ENCODE measurements around the gene KPNB1.

KPNB1 gene

DNA sequence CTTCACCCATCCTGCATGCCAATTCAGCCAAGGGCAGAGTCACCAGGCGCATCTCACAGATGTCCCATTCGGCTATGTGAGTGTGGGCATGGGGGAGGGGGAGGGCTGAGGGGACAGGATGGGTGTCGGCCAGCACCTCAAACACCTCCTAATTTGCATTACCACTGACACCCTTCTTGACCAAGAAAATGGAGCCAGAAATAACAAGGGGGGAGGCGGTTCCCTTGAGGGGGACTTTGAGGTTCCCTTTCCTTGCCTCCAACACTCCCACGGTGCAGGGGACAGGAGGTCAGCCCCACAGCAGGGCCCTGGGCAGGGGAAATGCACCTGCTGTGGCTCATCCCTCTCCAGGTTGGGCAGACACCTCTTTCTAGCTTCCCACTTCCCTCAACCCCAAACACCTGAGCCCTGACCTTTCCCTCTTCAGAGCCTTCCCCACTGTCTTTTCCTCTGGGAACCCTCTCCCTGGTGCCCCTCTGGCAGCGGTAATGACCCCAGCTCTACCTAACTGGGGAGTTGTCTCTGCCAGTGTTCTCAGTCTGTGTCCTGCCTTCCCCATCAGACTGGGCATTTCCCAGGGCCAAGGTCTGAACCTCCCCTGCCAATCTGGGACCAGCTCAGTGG lies 65.2 kb downstream of the KPNB1 start:
- DNase-seq = no peak

DNA sequence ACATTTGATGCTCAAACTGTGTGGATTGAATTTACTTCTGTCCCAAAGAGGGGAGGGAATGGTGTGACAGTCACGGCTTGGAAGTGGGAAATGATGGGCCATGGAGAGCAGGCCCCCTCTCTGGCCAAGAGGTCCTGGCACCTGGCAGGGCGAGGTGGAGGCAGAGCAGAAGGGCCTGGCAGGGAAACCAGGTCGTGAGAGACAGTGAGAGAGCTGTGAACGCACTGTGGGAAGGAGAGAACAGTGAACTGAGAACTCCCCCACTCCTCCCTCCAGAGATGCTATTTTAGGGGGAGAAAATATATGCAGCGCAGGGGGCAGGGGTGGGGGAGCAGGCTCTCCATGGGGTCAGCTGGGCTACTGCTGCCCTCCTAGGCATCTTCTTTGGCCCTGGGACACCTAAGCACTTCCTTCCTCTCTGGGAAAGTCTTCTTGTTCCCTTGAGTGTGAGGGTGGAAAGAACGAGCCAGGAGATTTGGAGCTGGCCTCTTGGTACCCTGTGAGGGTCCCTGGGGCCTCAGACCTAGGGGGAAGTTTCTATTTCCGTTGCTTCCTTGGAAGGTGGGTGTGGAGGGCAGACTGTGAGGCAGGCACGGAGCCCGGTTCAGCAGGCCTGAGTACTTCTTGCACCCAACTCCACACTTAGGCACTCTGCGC lies 66.1 kb downstream of the KPNB1 start:
- no peak for DNase-seq

DNA sequence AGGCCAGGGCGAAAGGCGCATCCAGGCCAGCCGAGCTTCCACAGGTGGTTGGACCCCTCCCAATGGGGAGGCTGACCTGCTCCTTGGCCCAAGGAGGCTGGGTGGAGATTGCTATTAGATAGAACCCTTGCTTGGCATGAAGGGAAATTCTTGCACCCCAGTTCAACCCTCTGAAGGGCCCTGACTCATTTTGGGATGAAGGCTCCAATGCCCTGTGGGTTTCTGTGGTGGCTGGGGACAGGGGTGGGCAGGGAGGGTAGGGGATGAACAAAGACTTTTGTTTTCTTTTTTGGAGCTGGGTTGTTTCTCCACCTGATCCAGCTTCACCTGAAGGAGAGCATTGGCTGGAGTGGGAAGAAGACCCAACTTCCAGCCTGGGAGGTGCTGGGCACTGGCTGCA lies 66.7 kb downstream of the KPNB1 start:
- DNase-seq = no peak

DNA sequence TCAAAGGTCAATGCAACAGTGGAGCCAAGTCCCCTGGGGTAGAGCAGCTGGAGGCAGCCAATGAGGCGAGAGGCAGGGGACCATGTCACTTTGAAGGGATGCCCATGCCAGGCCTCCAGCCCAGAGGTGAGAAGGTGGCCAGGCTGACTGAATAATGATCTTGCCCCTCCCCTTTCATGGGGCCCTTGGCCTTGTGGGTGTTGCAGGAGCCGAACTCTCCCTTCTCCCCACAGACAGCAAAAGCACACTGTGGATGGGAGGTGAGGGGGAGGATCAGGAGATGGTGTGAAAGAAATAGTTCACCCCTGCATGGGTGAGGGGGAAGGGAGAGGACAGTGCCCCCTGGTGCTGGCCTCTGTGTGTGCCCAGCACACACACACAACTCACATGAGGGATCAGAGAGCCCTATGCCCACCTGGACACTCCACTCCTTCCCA lies 67.6 kb downstream of the KPNB1 start:
- DNase-seq = no peak

DNA sequence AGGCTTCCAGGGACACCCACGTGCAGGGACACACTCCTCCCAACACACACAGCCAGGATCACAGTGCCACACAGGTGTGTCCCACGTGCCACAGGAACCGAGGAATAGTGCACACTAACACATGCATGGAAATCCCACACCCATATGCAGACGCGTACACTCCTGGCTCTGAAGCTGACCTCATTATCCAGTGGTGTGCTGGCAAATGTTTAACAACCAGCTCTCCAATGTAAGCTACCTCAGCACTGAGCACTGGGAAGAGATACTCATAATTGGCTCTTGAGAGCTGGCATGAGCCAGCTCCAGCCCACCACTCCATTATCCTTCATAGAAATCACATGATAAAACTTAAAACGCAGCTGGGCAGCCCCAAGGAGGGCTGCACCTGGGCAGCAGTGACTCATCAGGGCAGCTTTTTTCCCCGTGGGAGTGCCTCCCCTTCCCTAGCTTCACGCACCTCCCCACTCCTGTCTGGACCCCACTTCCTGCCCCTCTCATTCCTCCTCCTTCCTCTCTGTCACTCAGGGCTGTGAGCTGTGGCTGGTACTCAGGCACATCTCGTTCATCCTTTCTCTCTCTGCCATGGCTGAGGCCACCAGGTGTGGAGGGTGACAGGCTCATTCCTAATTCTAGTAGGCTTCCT lies 68.4 kb downstream of the KPNB1 start:
- peak; percentile 61 for DNase-seq

GRCh38 chr17:47718634-47719405 lies 69.1 kb downstream of the KPNB1 start:
- no peak for DNase-seq

- peak; percentile 59 for DNase-seq
Measured at GRCh38 chr17:47719411-47720152, 69.9 kb downstream of the KPNB1 start.

DNA sequence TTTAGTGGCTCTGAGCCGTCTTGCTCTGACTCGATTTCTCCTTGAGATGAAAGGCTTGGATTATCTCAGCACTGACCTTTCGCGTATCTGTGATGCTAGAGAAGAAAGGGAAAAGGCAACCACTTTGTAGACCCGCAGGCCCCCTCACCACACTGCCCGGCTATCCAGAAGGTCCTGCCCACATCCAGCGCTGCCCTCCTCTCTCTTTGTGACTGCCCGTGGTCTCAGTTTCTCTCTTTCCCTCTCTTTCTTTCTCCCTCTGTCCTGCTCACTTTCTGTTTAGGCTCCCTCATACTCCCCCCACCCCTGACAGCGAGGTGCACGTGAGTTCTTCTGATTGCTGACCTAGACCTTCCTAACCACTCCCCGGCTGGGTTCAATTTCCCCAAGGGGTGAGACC lies 70.5 kb downstream of the KPNB1 start:
- DNase-seq = no peak

- DNase-seq = peak; percentile 99
Measured at GRCh38 chr17:47720754-47721533, 71.2 kb downstream of the KPNB1 start.

GRCh38 chr17:47721725-47722124 lies 72.0 kb downstream of the KPNB1 start:
- no peak for DNase-seq

- no peak for DNase-seq
Measured at GRCh38 chr17:47724705-47725104, 75.0 kb downstream of the KPNB1 start.

GRCh38 chr17:47725446-47726111 lies 75.9 kb downstream of the KPNB1 start:
- no peak for DNase-seq

DNA sequence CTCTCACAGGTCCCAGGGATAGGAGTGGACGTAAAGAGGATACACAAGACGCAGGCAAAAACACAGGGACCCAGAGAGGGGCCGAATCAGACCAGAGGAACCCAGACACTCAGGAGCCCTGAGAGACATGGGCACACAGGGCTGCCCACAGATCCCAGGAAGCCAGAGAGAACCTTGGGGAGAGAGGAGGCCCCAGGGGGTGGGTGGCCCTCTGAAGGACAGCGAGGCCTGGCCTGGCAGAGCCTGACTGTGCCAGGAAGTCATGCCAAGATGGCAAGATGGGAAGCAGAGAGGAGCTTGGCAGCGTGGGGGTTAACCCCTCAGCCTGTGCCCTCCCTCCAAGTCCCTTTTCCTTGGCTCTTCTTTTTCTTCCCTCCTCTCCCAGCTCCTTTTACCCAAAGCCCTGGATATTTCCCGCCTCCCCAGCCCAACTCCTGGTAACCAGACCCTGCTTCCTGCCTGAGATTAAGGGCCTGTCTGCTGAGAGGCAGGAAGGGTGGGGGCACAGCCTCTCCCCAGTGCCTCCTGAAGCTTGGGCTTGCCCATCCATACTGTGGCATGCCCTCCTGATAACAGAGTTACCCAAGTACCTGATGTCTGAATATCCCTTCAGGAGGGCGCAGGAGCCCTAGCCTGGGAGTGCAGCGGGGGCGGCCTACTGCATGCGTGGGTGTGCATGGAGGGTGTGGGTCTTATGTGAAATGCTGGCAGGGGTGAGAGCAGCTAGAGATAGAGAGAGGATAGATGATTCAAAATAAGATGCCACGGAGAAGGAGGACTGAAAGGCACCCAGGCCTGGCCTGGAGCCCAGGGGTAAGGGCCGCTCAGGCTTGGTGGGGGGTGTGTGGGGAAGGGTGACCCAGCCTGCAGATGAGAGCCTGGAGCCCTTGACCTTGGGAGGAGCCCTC lies 77.3 kb downstream of the KPNB1 start:
- no peak for DNase-seq

- no peak for DNase-seq
Measured at GRCh38 chr17:47727704-47728036, 78.0 kb downstream of the KPNB1 start.

- no peak for DNase-seq
Measured at GRCh38 chr17:47728214-47728877, 78.6 kb downstream of the KPNB1 start.

DNA sequence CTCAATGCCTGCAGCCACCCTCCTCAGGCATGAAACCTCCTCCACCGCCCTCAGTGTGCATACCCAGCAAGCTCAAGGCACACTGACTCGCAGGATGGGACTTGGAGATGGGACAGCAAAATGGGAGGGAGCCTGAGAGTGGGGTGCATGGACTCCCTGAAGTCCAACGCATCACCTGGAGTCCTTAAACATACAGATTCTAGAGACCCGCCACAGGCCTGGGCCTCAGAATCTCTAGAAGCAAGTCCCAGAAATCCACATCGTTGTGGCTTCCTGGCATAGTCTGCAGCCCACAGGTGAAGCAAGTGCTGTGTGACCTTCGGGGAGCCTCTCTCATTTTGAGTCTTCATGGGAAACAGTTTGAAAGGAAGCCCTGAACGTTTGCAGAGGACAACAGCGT lies 79.8 kb downstream of the KPNB1 start:
- DNase-seq = no peak

GRCh38 chr17:47730681-47731080 lies 81.0 kb downstream of the KPNB1 start:
- DNase-seq = no peak

- DNase-seq = no peak
Measured at GRCh38 chr17:47731396-47731795, 81.7 kb downstream of the KPNB1 start.

GRCh38 chr17:47732399-47733046 lies 82.8 kb downstream of the KPNB1 start:
- no peak for DNase-seq
